Measurements from ENCODE around the gene DNAL4. TPM values are rescaled to one million over a fixed set of nuclear protein-coding genes. Genes with fewer than 3 reads are reported as not detected.

The DNAL4 gene
- total RNA-seq, 6 experiments from 2014 or later: 8.6 to 11.5 (median 9.8) TPM

GRCh38 chr22:38826801-38827200 lies 32.9 kb upstream of the DNAL4 start:
- Mint-ChIP-seq H3K4me3 (no peak overlapping the region), H3K27me3 (ENCODE audit: insufficient read depth) (peaks cover 19% of the 10 kb centered on the region), H3K36me3 (ENCODE audit: low read depth) (no peaks in the 10 kb centered on the region), H3K27ac (no peak overlapping the region), H3K4me1 (ENCODE audit: low read depth) (peaks cover 10% of the 10 kb centered on the region), H3K9me3 (no peaks in the 10 kb centered on the region)
- TF ChIP-seq CTCF (IDR thresholded peaks at IDR 0.05): no peak
- no peak for DNase-seq

- Mint-ChIP-seq H3K27me3 (ENCODE audit: insufficient read depth) (peaks cover 20% of the 10 kb centered on the region), H3K36me3 (ENCODE audit: low read depth) (no peaks in the 10 kb centered on the region), H3K4me3 (no peak overlapping the region), H3K4me1 (ENCODE audit: low read depth) (peaks cover 5% of the 10 kb centered on the region), H3K9me3 (no peaks in the 10 kb centered on the region), H3K27ac (no peak overlapping the region)
- TF ChIP-seq CTCF (IDR thresholded peaks at IDR 0.05): no peak
- no peak for DNase-seq
These were observed 32.4 kb upstream of the DNAL4 start for GRCh38 chr22:38826386-38826785.

- Mint-ChIP-seq H3K36me3 (ENCODE audit: low read depth) (no peaks in the 10 kb centered on the region), H3K9me3 (no peaks in the 10 kb centered on the region), H3K4me1 (ENCODE audit: low read depth) (no peaks in the 10 kb centered on the region), H3K4me3 (no peak overlapping the region), H3K27me3 (ENCODE audit: insufficient read depth) (peaks cover 33% of the 10 kb centered on the region), H3K27ac (no peak overlapping the region)
- TF ChIP-seq CTCF (IDR thresholded peaks at IDR 0.05): peak; percentile 62
- DNase-seq: peak; percentile 70
These were observed 30.6 kb upstream of the DNAL4 start for GRCh38 chr22:38824585-38824984.

- no peak for TF ChIP-seq CTCF (IDR thresholded peaks at IDR 0.05)
- no peaks in the 10 kb centered on the region for H3K36me3 Mint-ChIP-seq (ENCODE audit: low read depth)
- H3K27ac Mint-ChIP-seq: no peak overlapping the region
- H3K27me3 Mint-ChIP-seq (ENCODE audit: insufficient read depth): peaks cover 34% of the 10 kb centered on the region
- DNase-seq: no peak
- H3K4me1 Mint-ChIP-seq (ENCODE audit: low read depth): no peaks in the 10 kb centered on the region
- H3K9me3 Mint-ChIP-seq: no peaks in the 10 kb centered on the region
- no peak overlapping the region for H3K4me3 Mint-ChIP-seq
These were observed 29.7 kb upstream of the DNAL4 start for GRCh38 chr22:38823637-38824036.

- Mint-ChIP-seq H3K36me3 (ENCODE audit: low read depth) (no peaks in the 10 kb centered on the region), H3K9me3 (no peaks in the 10 kb centered on the region), H3K4me3 (no peak overlapping the region), H3K27me3 (ENCODE audit: insufficient read depth) (peaks cover 37% of the 10 kb centered on the region), H3K4me1 (ENCODE audit: low read depth) (no peaks in the 10 kb centered on the region), H3K27ac (no peak overlapping the region)
- no peak for DNase-seq
- TF ChIP-seq CTCF (IDR thresholded peaks at IDR 0.05): no peak
These were observed 29.1 kb upstream of the DNAL4 start for GRCh38 chr22:38823076-38823475.

GRCh38 chr22:38820020-38820419 lies 26.1 kb upstream of the DNAL4 start:
- Mint-ChIP-seq H3K4me1 (ENCODE audit: low read depth) (no peaks in the 10 kb centered on the region), H3K4me3 (no peak overlapping the region), H3K27ac (no peak overlapping the region), H3K9me3 (no peaks in the 10 kb centered on the region), H3K36me3 (ENCODE audit: low read depth) (no peaks in the 10 kb centered on the region), H3K27me3 (ENCODE audit: insufficient read depth) (peaks cover 51% of the 10 kb centered on the region)
- DNase-seq: no peak
- no peak for TF ChIP-seq CTCF (IDR thresholded peaks at IDR 0.05)

Measured in HFFc6 (cell line).